Fibroblast of villous mesenchyme (primary cell): ENCODE measurements around the gene MEMO1. TPM values are rescaled to one million over a fixed set of nuclear protein-coding genes. Genes with fewer than 3 reads are reported as not detected.
"Not testable (repeated sequence)": the region's sequence is repeated elsewhere in the genome, so short reads cannot be mapped to it uniquely, and the experiment has no call there.

Source experiments
- DNase-seq: peaks from one replicate; pipeline ENCODE4 v3.0.0-alpha.2; 2010; ENCODE audit warnings: low read depth
- H3K4me3 ChIP-seq: 2 replicates; pipeline ENCODE4 v1.5.1; 2011; ENCODE audit warnings: low read depth, mild to moderate bottlenecking, low read length
- total RNA-seq: library from RNA; depleted of rRNA; stranded (reverse); fragments of >200 nt; gene quantifications from 2 replicates; pipeline ENCODE4 v1.2.3, GENCODE V29; 2012
- TF ChIP-seq, protein P1 (sequence below): IDR thresholded peaks from 2 replicates; pipeline ENCODE4 v1.5.1; 2012; ENCODE audit warnings: low read depth, mild to moderate bottlenecking, low read length; ENCODE audit not compliant: insufficient read depth

Gene MEMO1
- total RNA-seq, 1 donor, result 47.1 TPM

- no peak overlapping the region for H3K4me3 ChIP-seq
- TF ChIP-seq, protein P1, sequence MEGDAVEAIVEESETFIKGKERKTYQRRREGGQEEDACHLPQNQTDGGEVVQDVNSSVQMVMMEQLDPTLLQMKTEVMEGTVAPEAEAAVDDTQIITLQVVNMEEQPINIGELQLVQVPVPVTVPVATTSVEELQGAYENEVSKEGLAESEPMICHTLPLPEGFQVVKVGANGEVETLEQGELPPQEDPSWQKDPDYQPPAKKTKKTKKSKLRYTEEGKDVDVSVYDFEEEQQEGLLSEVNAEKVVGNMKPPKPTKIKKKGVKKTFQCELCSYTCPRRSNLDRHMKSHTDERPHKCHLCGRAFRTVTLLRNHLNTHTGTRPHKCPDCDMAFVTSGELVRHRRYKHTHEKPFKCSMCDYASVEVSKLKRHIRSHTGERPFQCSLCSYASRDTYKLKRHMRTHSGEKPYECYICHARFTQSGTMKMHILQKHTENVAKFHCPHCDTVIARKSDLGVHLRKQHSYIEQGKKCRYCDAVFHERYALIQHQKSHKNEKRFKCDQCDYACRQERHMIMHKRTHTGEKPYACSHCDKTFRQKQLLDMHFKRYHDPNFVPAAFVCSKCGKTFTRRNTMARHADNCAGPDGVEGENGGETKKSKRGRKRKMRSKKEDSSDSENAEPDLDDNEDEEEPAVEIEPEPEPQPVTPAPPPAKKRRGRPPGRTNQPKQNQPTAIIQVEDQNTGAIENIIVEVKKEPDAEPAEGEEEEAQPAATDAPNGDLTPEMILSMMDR, result no peak
- DNase-seq, result no peak
These were observed 108.9 kb downstream of the MEMO1 start for GRCh38 chr2:31901900-31902299.

DNA sequence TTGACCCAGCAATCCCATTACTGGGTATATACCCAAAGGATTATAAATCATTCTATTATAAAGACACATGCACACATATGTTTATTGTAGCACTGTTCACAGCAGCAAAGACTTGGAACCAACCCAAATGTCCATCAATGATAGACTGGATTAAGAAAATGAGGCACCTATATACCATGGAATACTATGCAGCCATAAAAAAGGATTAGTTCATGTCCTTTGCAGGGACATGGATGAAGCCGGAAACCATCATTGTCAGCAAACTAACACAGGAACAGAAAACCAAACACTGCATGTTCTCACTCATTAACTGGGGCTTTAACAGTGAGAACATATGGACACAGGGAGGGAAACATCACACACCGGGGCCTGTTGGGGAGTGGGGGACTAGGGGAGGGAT lies 110.7 kb downstream of the MEMO1 start:
- not testable (repeated sequence) for H3K4me3 ChIP-seq, DNase-seq

GRCh38 chr2:31898346-31898745 lies 112.5 kb downstream of the MEMO1 start:
- DNase-seq, H3K4me3 ChIP-seq: not testable (repeated sequence)

DNA sequence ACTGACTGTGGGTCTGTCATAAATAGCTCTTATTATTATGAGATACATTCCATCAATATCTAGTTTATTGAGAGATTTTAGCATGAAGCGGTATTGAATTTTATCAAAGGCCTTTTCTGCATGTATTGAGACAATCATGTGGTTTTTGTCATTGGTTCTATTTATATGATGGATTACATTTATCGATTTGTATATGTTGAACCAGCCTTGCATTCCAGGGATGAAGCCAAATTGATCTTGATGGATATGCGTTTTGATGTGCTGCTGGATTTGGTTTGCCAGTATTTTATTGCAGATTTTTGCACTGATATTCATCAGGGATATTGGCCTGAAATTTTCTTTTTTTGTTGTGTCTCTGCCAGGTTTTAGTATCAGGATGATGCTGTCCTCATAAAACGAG lies 113.5 kb downstream of the MEMO1 start:
- not testable (repeated sequence) for DNase-seq, H3K4me3 ChIP-seq

GRCh38 chr2:31896293-31896692 lies 114.5 kb downstream of the MEMO1 start:
- no peak for DNase-seq
- TF ChIP-seq, protein P1, result no peak
- H3K4me3 ChIP-seq, result no peak overlapping the region

GRCh38 chr2:31894656-31895055 lies 116.2 kb downstream of the MEMO1 start:
- TF ChIP-seq, protein P1, result no peak
- DNase-seq, result no peak
- no peak overlapping the region for H3K4me3 ChIP-seq

DNA sequence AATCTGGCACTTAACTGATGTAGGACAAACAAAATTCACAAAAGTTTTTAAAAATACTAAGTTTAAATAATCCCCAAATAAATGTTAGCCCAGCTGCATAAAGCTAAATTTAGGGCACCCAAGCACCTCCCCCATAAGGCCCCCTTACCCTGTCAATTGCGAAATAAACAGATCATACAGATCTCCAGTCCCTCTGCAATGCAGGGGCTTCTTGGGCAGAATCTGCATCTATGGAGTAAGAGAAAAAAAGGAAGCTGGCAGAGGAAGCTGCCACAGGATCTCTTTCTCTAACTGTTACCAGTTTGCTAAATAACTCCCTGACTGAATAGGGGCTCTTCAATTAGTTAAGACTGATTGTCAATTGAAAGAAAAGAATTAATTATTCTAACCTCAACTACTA lies 117.7 kb downstream of the MEMO1 start:
- no peak for DNase-seq
- H3K4me3 ChIP-seq, result no peak overlapping the region
- TF ChIP-seq, protein P1, result no peak

DNA sequence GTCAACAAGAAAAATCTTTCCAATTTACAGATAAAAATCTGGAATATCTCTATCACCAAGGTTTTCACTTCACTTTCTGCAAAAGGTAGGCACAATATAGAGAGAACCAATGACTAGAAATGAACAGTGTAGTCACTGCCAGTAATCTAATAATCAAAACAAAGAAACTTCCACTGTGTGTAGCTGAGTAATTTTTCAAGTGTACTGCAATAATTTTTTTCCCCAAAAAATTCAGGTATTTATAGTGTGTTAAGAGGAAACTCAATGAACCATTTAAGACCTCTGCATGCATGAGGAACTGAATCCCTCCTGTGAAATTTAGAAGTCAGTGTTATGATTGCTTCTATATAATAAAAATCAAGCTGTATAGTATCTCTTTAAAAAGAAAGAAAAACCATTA lies 121.8 kb downstream of the MEMO1 start:
- TF ChIP-seq, protein P1, result no peak
- no peak for DNase-seq
- no peak overlapping the region for H3K4me3 ChIP-seq

DNA sequence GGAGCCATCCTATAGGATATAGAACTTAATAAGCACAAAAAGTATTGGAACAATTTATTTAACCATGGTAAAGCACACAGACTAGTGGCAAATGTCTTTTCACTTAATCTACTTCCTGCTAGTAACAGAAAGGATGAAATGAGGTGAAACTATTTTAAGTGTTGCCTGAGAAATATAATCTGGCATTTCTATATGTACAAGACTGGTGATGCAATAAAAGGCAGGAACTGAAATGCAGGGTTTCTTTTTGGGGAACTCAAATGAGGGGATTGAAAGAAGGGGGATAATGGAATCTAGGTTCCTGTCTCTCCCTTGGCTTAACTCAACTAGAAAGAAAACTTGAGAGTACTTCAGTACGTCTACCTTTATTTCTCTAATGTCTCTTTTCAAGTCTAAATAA lies 122.3 kb downstream of the MEMO1 start:
- TF ChIP-seq, protein P1, result no peak
- peak; percentile 28 for DNase-seq
- no peak overlapping the region for H3K4me3 ChIP-seq
